Measurements from ENCODE around the gene TFRC.

Gene TFRC

DNA sequence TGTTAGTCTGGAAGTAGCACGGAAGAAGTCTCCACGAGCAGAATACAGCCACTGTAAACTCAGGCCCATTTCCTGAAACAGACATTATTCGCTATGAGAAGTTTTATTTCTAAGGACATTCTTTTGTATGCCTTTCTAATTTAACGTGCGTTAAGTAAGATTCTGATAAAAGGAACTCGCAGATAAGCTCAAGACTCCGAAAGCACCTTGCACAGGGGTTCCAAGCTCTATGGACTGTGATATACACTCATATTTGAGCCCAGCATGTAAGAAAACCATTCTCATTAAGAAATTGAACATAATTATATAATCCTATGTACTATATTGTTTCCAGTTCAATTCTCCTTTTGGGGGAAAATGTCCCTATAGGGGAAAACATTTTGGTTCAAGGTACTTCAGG lies 28.4 kb downstream of the TFRC start:
- Histone ChIP-seq H4K20me1 (ENCODE audit: insufficient read depth, low read length, poor library complexity, severe bottlenecking) (peaks cover 94% of the 10 kb centered on the region), H3K79me2 (ENCODE audit: insufficient read depth, low read length) (peaks cover 73% of the 10 kb centered on the region), H3K4me3 (ENCODE audit: low read length, poor library complexity, severe bottlenecking) (no peak overlapping the region), H3F3A (ENCODE audit: low read depth) (peaks cover 75% of the 10 kb centered on the region), H3K36me3 (ENCODE audit: insufficient read depth, low read length) (peaks cover 99% of the 10 kb centered on the region), H3K27me3 (ENCODE audit: insufficient read depth, low read length, poor library complexity, severe bottlenecking) (no peaks in the 10 kb centered on the region), H3K4me1 (ENCODE audit: insufficient read depth, low read length, poor library complexity, severe bottlenecking) (no peaks in the 10 kb centered on the region), H3K9me3 (ENCODE audit: insufficient read depth, low read depth, low read length) (no peaks in the 10 kb centered on the region), H2AFZ (ENCODE audit: low read length) (no peak overlapping the region), H3K4me2 (ENCODE audit: low read depth, low read length, poor library complexity, severe bottlenecking) (no peak overlapping the region), H3K9me2 (replicated peaks; ENCODE audit: low read depth, low read length) (no peaks in the 10 kb centered on the region), H3K9ac (ENCODE audit: low read depth, low read length, poor library complexity, severe bottlenecking) (no peak overlapping the region)
- TF ChIP-seq, protein P1, sequence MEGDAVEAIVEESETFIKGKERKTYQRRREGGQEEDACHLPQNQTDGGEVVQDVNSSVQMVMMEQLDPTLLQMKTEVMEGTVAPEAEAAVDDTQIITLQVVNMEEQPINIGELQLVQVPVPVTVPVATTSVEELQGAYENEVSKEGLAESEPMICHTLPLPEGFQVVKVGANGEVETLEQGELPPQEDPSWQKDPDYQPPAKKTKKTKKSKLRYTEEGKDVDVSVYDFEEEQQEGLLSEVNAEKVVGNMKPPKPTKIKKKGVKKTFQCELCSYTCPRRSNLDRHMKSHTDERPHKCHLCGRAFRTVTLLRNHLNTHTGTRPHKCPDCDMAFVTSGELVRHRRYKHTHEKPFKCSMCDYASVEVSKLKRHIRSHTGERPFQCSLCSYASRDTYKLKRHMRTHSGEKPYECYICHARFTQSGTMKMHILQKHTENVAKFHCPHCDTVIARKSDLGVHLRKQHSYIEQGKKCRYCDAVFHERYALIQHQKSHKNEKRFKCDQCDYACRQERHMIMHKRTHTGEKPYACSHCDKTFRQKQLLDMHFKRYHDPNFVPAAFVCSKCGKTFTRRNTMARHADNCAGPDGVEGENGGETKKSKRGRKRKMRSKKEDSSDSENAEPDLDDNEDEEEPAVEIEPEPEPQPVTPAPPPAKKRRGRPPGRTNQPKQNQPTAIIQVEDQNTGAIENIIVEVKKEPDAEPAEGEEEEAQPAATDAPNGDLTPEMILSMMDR (conservative IDR thresholded peaks at IDR 0.05; ENCODE audit: low read length): no peak
- TF ChIP-seq EZH2phosphoT487 (IDR thresholded peaks at IDR 0.05; ENCODE audit: borderline replicate concordance): no peak

DNA sequence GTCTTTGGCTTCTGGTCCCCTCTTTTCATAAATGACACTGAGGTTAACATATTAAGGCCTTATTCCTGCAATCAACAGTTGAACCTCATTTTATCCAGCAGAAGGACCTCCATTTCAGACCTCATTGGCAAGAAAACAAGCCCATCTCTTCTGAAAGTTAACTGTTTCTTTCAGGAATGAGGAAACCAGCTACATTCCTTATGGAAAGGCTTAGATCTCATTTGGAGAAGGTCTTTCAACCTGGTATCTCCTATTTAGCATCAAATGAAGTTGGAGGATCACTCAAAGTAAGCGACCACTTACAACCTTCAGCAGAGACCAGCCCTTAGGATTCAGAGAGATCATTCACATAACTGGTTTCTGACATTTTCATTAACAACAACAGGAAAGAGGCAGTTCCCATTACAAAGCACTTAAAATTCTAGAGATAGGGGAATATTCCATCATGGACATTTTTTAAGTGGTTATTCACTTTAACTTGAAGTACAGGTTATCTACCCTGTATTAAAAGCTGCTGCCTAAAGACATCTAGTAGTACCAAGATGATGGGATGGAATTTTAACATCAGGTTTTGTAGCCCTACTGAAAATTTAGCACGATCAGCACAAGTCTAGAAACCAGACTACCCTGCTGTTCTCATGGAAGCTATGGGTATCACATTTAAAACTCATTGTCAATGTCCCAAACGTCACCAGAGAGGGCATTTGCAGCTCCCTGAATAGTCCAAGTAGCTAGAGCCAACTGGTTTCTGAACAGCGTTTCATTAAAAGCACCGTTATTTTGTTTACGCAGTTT lies 30.4 kb downstream of the TFRC start:
- H3K4me2 ChIP-seq (ENCODE audit: low read depth, low read length, poor library complexity, severe bottlenecking): no peak overlapping the region
- peaks cover 93% of the 10 kb centered on the region for H3K36me3 ChIP-seq (ENCODE audit: insufficient read depth, low read length)
- H3F3A ChIP-seq (ENCODE audit: low read depth): peaks cover 74% of the 10 kb centered on the region

DNA sequence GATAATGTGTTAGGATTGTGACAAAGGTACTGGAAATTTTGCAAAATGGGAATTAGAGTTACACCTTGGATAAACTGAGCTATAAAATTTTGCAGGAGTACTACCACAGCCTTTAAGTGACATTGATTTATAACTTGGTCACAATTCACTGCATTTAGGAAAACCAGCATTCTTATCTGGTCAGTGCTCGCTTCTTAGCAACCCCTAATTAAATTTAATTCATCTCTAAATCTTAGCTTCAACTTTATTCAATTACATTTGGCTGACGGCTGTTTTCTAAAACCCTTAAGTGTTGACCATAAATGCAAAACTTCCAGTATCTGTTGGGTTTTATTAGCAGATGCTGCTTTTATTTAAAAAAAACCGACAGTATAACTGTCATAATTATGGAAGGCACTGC lies 31.3 kb downstream of the TFRC start:
- peaks cover 90% of the 10 kb centered on the region for H3K36me3 ChIP-seq (ENCODE audit: insufficient read depth, low read length)
- peaks cover 44% of the 10 kb centered on the region for H3K79me2 ChIP-seq (ENCODE audit: insufficient read depth, low read length)
- no peaks in the 10 kb centered on the region for H3K9me2 ChIP-seq (replicated peaks; ENCODE audit: low read depth, low read length)
- H3K27me3 ChIP-seq (ENCODE audit: insufficient read depth, low read length, poor library complexity, severe bottlenecking): no peaks in the 10 kb centered on the region
- no peaks in the 10 kb centered on the region for H3K9me3 ChIP-seq (ENCODE audit: insufficient read depth, low read depth, low read length)
- H4K20me1 ChIP-seq (ENCODE audit: insufficient read depth, low read length, poor library complexity, severe bottlenecking): peaks cover 69% of the 10 kb centered on the region
- no peak overlapping the region for H3K4me3 ChIP-seq (ENCODE audit: low read length, poor library complexity, severe bottlenecking)
- H2AFZ ChIP-seq (ENCODE audit: low read length): no peak overlapping the region
- H3K4me1 ChIP-seq (ENCODE audit: insufficient read depth, low read length, poor library complexity, severe bottlenecking): no peaks in the 10 kb centered on the region
- peaks cover 76% of the 10 kb centered on the region for H3F3A ChIP-seq (ENCODE audit: low read depth)
- TF ChIP-seq, protein P1 (conservative IDR thresholded peaks at IDR 0.05; ENCODE audit: low read length): no peak
- TF ChIP-seq EZH2phosphoT487 (IDR thresholded peaks at IDR 0.05; ENCODE audit: borderline replicate concordance): no peak
- H3K9ac ChIP-seq (ENCODE audit: low read depth, low read length, poor library complexity, severe bottlenecking): no peak overlapping the region
- no peak overlapping the region for H3K4me2 ChIP-seq (ENCODE audit: low read depth, low read length, poor library complexity, severe bottlenecking)

More for the DNA sequence above, 30.4 kb downstream of the TFRC start:
- H4K20me1 ChIP-seq (ENCODE audit: insufficient read depth, low read length, poor library complexity, severe bottlenecking): peaks cover 78% of the 10 kb centered on the region
- H3K27me3 ChIP-seq (ENCODE audit: insufficient read depth, low read length, poor library complexity, severe bottlenecking): no peaks in the 10 kb centered on the region
- no peak overlapping the region for H2AFZ ChIP-seq (ENCODE audit: low read length)
- TF ChIP-seq, protein P1 (conservative IDR thresholded peaks at IDR 0.05; ENCODE audit: low read length): no peak
- no peak for TF ChIP-seq EZH2phosphoT487 (IDR thresholded peaks at IDR 0.05; ENCODE audit: borderline replicate concordance)
- no peaks in the 10 kb centered on the region for H3K9me3 ChIP-seq (ENCODE audit: insufficient read depth, low read depth, low read length)
- peaks cover 53% of the 10 kb centered on the region for H3K79me2 ChIP-seq (ENCODE audit: insufficient read depth, low read length)
- H3K9ac ChIP-seq (ENCODE audit: low read depth, low read length, poor library complexity, severe bottlenecking): no peak overlapping the region
- no peaks in the 10 kb centered on the region for H3K4me1 ChIP-seq (ENCODE audit: insufficient read depth, low read length, poor library complexity, severe bottlenecking)
- H3K9me2 ChIP-seq (replicated peaks; ENCODE audit: low read depth, low read length): no peaks in the 10 kb centered on the region
- H3K4me3 ChIP-seq (ENCODE audit: low read length, poor library complexity, severe bottlenecking): no peak overlapping the region
